ENCODE measurements around the gene TMEM144.

Gene TMEM144

GRCh38 chr4:158302076-158302866, 92.0 kb downstream of the TMEM144 start:
- DNase-seq = no peak

- no peak for DNase-seq
These were observed 94.4 kb downstream of the TMEM144 start for GRCh38 chr4:158304694-158305093.

Data from NCI-H526 (cell line).